ENCODE results near the gene DOCK6. TPM values are rescaled to one million over a fixed set of nuclear protein-coding genes. Genes with fewer than 3 reads are reported as not detected.

The DOCK6 gene
- total and polyA plus RNA-seq, 9 donors = 12.8 to 60.0 (median 31.4) TPM

- 76 to 81% (median 77%) methylated on average over 11 of the region's 11 CpGs for WGBS, 3 donors
- no peaks in the 10 kb centered on the region for H3K9me3 ChIP-seq
- H3K27ac ChIP-seq = no peak overlapping the region
- no peaks in the 10 kb centered on the region for H3K36me3 ChIP-seq
- TF ChIP-seq, protein P1, sequence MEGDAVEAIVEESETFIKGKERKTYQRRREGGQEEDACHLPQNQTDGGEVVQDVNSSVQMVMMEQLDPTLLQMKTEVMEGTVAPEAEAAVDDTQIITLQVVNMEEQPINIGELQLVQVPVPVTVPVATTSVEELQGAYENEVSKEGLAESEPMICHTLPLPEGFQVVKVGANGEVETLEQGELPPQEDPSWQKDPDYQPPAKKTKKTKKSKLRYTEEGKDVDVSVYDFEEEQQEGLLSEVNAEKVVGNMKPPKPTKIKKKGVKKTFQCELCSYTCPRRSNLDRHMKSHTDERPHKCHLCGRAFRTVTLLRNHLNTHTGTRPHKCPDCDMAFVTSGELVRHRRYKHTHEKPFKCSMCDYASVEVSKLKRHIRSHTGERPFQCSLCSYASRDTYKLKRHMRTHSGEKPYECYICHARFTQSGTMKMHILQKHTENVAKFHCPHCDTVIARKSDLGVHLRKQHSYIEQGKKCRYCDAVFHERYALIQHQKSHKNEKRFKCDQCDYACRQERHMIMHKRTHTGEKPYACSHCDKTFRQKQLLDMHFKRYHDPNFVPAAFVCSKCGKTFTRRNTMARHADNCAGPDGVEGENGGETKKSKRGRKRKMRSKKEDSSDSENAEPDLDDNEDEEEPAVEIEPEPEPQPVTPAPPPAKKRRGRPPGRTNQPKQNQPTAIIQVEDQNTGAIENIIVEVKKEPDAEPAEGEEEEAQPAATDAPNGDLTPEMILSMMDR (IDR thresholded peaks at IDR 0.05) = no peak
- TF ChIP-seq POLR2A (IDR thresholded peaks at IDR 0.05) = no peak
- TF ChIP-seq EP300 (IDR thresholded peaks at IDR 0.05) = no peak
- no peaks in the 10 kb centered on the region for H3K27me3 ChIP-seq
- intact Hi-C loops (cut with DNase I) = no loop called here
- no peak overlapping the region for H3K4me3 ChIP-seq
- no peak for DNase-seq
- no peaks in the 10 kb centered on the region for H3K4me1 ChIP-seq (ENCODE audit: insufficient read depth)
Measured at GRCh38 chr19:11265785-11266236, 3.5 kb upstream of the DOCK6 start.

DNA sequence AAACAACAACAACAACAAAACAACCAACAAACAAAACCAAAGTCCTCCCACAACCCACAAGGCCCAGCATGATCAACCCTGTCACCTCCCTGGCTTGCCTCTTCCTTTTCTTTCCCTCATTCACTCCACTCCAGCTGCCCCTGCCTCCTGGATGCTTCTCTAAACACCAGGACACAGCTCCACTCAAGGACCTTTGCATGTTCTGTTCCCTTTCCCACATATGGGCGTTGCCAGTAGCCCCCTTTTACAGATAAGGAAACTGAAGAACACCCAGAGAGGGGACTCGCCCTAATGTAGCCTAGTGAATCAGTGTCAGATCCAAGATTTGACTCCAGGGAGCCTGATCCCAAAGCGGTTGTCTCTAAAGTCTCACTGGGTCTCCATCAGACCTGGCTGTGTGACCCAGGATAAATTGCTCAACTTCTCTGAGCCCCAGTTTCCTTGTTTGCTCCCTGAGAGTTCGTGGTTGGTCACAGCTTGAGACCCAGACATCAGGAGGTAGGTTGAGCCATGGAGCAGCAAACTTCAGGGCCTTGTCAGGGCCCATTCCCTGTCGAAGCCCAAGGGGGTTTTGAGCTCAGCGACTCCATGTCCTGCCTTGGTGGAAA lies 3.0 kb upstream of the DOCK6 start:
- DNase-seq = no peak
- no peaks in the 10 kb centered on the region for H3K9me3 ChIP-seq
- 89 to 95% (median 92%) methylated on average over 6 of the region's 6 CpGs for WGBS, 3 donors
- H3K27ac ChIP-seq = no peak overlapping the region
- intact Hi-C loops (cut with DNase I) = no loop called here
- no peaks in the 10 kb centered on the region for H3K27me3 ChIP-seq
- no peaks in the 10 kb centered on the region for H3K36me3 ChIP-seq
- H3K4me3 ChIP-seq = no peak overlapping the region
- H3K4me1 ChIP-seq (ENCODE audit: insufficient read depth) = no peaks in the 10 kb centered on the region
- TF ChIP-seq POLR2A (IDR thresholded peaks at IDR 0.05) = no peak
- no peak for TF ChIP-seq EP300 (IDR thresholded peaks at IDR 0.05)
- TF ChIP-seq, protein P1 (IDR thresholded peaks at IDR 0.05) = no peak

DNA sequence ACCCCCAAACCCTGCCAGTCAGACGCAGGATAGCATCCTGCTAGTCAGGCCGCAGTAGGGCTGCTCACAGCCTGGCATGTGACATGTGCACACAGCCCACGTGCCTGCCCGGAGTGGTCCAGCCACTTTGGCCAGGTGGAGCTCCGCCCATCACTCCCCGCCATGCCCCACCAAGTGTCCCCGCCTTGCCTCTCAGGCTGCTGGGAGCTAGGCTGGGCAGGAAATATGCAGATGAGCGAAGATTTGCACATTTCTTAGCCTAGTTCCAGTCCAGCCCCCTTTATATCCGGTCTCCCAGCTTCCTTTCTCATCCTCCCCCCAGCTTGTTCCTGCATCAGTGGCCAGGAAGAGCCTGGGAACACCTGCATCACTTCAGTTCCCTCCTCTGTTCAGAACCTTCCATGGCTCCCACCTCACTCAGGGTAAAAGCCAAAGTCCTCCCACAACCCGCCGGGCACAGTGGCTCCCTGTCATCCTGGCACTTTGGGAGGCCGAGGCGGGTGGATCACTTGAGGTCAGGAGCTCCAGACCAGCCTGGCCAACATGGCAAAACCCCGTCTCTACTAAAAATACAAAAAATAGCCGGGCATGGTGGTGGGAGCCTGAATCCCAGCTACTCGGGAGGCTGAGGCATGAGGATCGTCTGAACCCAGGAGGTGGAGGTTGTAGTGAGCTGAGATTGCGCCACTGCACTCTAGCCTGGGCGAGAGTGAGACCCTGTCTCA lies 2.3 kb upstream of the DOCK6 start:
- no peak for DNase-seq

GRCh38 chr19:11263726-11264125 lies 1.4 kb upstream of the DOCK6 start:
- TF ChIP-seq EP300 (IDR thresholded peaks at IDR 0.05) (no peak), POLR2A (IDR thresholded peaks at IDR 0.05) (no peak)
- TF ChIP-seq, protein P1 (IDR thresholded peaks at IDR 0.05) = no peak
- no peak for DNase-seq
- no peaks in the 10 kb centered on the region for H3K27me3 ChIP-seq
- H3K36me3 ChIP-seq = no peaks in the 10 kb centered on the region
- no peak overlapping the region for H3K27ac ChIP-seq
- 95 to 98% (median 96%) methylated on average over 6 of the region's 6 CpGs for whole genome bisulfite sequencing, 3 donors
- intact Hi-C loops (cut with DNase I) = no loop called here
- H3K4me1 ChIP-seq (ENCODE audit: insufficient read depth) = no peaks in the 10 kb centered on the region
- no peaks in the 10 kb centered on the region for H3K9me3 ChIP-seq
- H3K4me3 ChIP-seq = no peak overlapping the region

More for the DNA sequence above, 2.3 kb upstream of the DOCK6 start:
- no peaks in the 10 kb centered on the region for H3K36me3 ChIP-seq
- no peaks in the 10 kb centered on the region for H3K4me1 ChIP-seq (ENCODE audit: insufficient read depth)
- intact Hi-C loops (cut with DNase I) = no loop called here
- no peaks in the 10 kb centered on the region for H3K9me3 ChIP-seq
- H3K27ac ChIP-seq = no peak overlapping the region
- TF ChIP-seq POLR2A (IDR thresholded peaks at IDR 0.05) = no peak
- TF ChIP-seq, protein P1 (IDR thresholded peaks at IDR 0.05) = no peak
- TF ChIP-seq EP300 (IDR thresholded peaks at IDR 0.05) = no peak
- no peaks in the 10 kb centered on the region for H3K27me3 ChIP-seq
- WGBS, 3 donors = 77 to 82% (median 79%) methylated on average over 19 of the region's 19 CpGs
- H3K4me3 ChIP-seq = no peak overlapping the region

Measured in ovary (tissue), 9 donors.